Activated CD4-positive, alpha-beta memory T cell treated with anti-CD3 and anti-CD28 coated beads, Interleukin-2, amount 10 ng/mL, durations not matched to agents 7 days and 5 days (primary cell): ENCODE results near the gene IGF2R. TPM values are rescaled to one million over a fixed set of nuclear protein-coding genes. Genes with fewer than 3 reads are reported as not detected.
"Not testable (repeated sequence)": the region's sequence is repeated elsewhere in the genome, so short reads cannot be mapped to it uniquely, and the experiment has no call there.

ENCODE experiments used
- CTCF ChIA-PET: fragments of 350-600 bp; sonication (Branson Sonifier 250); formaldehyde crosslinking; loops from one replicate; lab custom pipeline; 2021; ENCODE audit warnings: antibody characterized with exemption, inconsistent platforms; lab: Charles Lee
- POLR2A ChIA-PET: fragments of 350-600 bp; sonication (Branson Sonifier 250); formaldehyde crosslinking; loops from one replicate; lab custom pipeline; 2021; ENCODE audit warnings: antibody characterized with exemption; lab: Charles Lee
- DNase-seq: peaks from one replicate; pipeline ENCODE4 v3.0.0-alpha.2; 2020
- H3K27ac Mint-ChIP-seq: one replicate; pipeline ENCODE4 v1.8.0; 2021; ENCODE audit warnings: mild to moderate bottlenecking, mixed read lengths
- H3K27me3 Mint-ChIP-seq: one replicate; pipeline ENCODE4 v1.8.0; 2021; ENCODE audit warnings: mixed read lengths
- H3K36me3 Mint-ChIP-seq: one replicate; pipeline ENCODE4 v1.8.0; 2021; ENCODE audit warnings: low read depth, mixed read lengths
- H3K4me1 Mint-ChIP-seq: one replicate; pipeline ENCODE4 v1.8.0; 2021; ENCODE audit warnings: mixed read lengths
- H3K4me3 Mint-ChIP-seq: one replicate; pipeline ENCODE4 v1.8.0; 2021; ENCODE audit warnings: mild to moderate bottlenecking, mixed read lengths
- H3K9me3 Mint-ChIP-seq: one replicate; pipeline ENCODE4 v1.8.0; 2021; ENCODE audit warnings: mixed read lengths
- total RNA-seq, 2 experiments: library from RNA; stranded (reverse); gene quantifications; one replicate each; pipeline ENCODE4 v1.2.3, GENCODE V29; 2021

IGF2R gene, protein sequence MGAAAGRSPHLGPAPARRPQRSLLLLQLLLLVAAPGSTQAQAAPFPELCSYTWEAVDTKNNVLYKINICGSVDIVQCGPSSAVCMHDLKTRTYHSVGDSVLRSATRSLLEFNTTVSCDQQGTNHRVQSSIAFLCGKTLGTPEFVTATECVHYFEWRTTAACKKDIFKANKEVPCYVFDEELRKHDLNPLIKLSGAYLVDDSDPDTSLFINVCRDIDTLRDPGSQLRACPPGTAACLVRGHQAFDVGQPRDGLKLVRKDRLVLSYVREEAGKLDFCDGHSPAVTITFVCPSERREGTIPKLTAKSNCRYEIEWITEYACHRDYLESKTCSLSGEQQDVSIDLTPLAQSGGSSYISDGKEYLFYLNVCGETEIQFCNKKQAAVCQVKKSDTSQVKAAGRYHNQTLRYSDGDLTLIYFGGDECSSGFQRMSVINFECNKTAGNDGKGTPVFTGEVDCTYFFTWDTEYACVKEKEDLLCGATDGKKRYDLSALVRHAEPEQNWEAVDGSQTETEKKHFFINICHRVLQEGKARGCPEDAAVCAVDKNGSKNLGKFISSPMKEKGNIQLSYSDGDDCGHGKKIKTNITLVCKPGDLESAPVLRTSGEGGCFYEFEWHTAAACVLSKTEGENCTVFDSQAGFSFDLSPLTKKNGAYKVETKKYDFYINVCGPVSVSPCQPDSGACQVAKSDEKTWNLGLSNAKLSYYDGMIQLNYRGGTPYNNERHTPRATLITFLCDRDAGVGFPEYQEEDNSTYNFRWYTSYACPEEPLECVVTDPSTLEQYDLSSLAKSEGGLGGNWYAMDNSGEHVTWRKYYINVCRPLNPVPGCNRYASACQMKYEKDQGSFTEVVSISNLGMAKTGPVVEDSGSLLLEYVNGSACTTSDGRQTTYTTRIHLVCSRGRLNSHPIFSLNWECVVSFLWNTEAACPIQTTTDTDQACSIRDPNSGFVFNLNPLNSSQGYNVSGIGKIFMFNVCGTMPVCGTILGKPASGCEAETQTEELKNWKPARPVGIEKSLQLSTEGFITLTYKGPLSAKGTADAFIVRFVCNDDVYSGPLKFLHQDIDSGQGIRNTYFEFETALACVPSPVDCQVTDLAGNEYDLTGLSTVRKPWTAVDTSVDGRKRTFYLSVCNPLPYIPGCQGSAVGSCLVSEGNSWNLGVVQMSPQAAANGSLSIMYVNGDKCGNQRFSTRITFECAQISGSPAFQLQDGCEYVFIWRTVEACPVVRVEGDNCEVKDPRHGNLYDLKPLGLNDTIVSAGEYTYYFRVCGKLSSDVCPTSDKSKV (N-terminal part only)
- 10 to 100 TPM; 66.9 to 70.9 TPM for total RNA-seq

DNA sequence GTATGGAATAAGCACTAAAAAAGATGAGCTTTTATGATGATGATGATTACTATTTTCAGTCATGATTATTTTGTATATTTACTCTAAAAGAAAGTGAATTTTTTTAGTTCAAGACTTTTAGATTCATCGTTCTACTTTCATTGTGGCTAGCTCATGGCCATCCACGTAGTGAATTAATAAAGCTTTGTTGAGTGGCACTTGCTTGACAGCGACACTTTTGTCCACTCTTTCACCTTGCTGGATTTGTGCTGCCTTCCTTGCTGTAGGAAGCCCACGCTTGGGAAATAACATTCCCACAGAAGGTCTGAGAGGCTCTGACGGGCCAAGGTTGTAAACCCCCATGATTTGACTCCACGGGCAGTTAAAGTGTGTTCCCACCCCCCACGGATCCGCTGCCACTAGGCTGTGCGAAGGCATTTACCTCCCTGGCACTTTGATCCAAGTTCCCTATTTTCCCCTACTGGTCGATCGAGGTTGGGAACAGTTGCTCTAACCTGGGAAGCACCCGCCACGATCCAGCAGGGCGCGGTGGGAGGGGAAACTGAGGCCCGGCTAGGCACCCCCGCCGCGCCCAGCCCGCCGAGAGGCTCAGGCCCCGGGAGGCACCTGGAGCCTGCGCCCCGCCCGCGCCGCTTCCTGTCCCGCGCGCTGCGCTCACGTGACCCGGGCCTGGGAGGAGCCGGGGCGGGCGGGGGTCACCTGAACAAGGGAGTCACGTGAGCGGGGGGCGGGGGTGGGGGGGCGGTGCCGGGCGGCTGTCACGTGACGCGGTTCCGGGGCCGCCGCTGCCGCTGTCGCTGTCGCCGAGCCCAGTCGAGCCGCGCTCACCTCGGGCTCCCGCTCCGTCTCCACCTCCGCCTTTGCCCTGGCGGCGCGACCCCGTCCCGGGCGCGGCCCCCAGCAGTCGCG is at the start of gene IGF2R:
Gene IGF2R (plus strand): TSS at position 788 of the 909 bp plus-strand sequence. CDS start 165 bp downstream, outside the sequence.
- CTCF ChIA-PET = interaction anchor here (0.7 to 1.5 kb wide), 2 partner anchors 13 kb away, joined by 3 to 6 read pairs; no protein-coding TSS in a partner anchor
- Mint-ChIP-seq H3K36me3 (peaks cover 14% of the 10 kb centered on the region), H3K4me1 (peaks cover 43% of the 10 kb centered on the region), H3K27ac (peak within 1 kb of the TSS; percentile 83), H3K9me3 (no peaks in the 10 kb centered on the region), H3K27me3 (peaks cover 4% of the 10 kb centered on the region), H3K4me3 (peak within 1 kb of the TSS; percentile 90)
- DNase-seq = peak; percentile 95
- POLR2A ChIA-PET = interaction anchor here (0.6 to 6.1 kb wide), 19 partner anchors 10 to 273 kb away, joined by 3 to 89 read pairs (median 3); partner anchors contain the start of genes ACAT2, MRPL18 and TCP1

DNA sequence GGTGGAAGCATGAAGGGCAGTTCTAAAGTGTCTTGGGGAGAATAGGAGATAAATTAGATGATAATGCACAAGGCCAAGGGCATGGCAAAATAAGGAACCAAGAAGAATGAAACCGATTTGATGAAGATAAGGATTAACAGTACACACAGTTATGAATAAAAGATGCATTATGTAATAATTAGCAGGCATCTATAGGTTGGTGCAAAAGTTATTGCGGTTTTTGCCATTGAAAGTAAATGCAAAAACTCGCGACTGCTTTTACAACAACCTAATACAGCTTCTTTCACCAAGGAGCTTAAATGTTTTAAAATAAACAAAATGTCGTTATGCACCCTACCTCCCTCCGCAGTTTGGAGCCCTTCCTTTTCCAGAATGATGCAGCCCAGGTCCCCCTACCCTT is 49.1 kb upstream of the IGF2R start:
- Mint-ChIP-seq H3K27ac (no peak overlapping the region), H3K27me3 (peaks cover 15% of the 10 kb centered on the region), H3K4me1 (no peaks in the 10 kb centered on the region), H3K9me3 (peaks cover 4% of the 10 kb centered on the region), H3K36me3 (no peaks in the 10 kb centered on the region), H3K4me3 (no peak overlapping the region)
- POLR2A ChIA-PET = no interaction called here
- no peak for DNase-seq
- CTCF ChIA-PET = no interaction called here

GRCh38 chr6:159924150-159924549 is 44.7 kb upstream of the IGF2R start:
- H3K9me3 Mint-ChIP-seq, DNase-seq, CTCF ChIA-PET, H3K4me3 Mint-ChIP-seq, H3K36me3 Mint-ChIP-seq, H3K4me1 Mint-ChIP-seq, POLR2A ChIA-PET, H3K27ac Mint-ChIP-seq: not testable (repeated sequence)
- peaks cover 19% of the 10 kb centered on the region for H3K27me3 Mint-ChIP-seq

GRCh38 chr6:159926542-159927203 is 42.2 kb upstream of the IGF2R start:
- DNase-seq = no peak
- no peak overlapping the region for H3K4me3 Mint-ChIP-seq
- peaks cover 4% of the 10 kb centered on the region for H3K9me3 Mint-ChIP-seq
- POLR2A ChIA-PET = no interaction called here
- peaks cover 23% of the 10 kb centered on the region for H3K4me1 Mint-ChIP-seq
- H3K36me3 Mint-ChIP-seq = no peaks in the 10 kb centered on the region
- H3K27me3 Mint-ChIP-seq = peaks cover 13% of the 10 kb centered on the region
- CTCF ChIA-PET = no interaction called here
- no peak overlapping the region for H3K27ac Mint-ChIP-seq

- Mint-ChIP-seq H3K4me1 (peaks cover 29% of the 10 kb centered on the region), H3K4me3 (no peak overlapping the region), H3K27me3 (peaks cover 6% of the 10 kb centered on the region), H3K9me3 (no peaks in the 10 kb centered on the region), H3K27ac (peak overlapping the region; percentile 17), H3K36me3 (no peaks in the 10 kb centered on the region)
- POLR2A ChIA-PET = interaction anchor here (1.2 to 1.4 kb wide), 2 partner anchors 29 to 52 kb away, joined by 3 read pairs; no protein-coding TSS in a partner anchor
- DNase-seq = peak; percentile 21
- CTCF ChIA-PET = interaction anchor here (1.0 kb wide), 1 partner anchor 9 kb away, joined by 3 read pairs; no protein-coding TSS in a partner anchor
Observed at GRCh38 chr6:159929819-159930218, 39.1 kb upstream of the IGF2R start.

GRCh38 chr6:159931112-159931511 is 37.8 kb upstream of the IGF2R start:
- Mint-ChIP-seq H3K4me3 (peak overlapping the region; percentile 23), H3K9me3 (no peaks in the 10 kb centered on the region), H3K27me3 (peaks cover 1% of the 10 kb centered on the region), H3K27ac (peak overlapping the region; percentile 7), H3K4me1 (peaks cover 29% of the 10 kb centered on the region), H3K36me3 (no peaks in the 10 kb centered on the region)
- CTCF ChIA-PET = no interaction called here
- POLR2A ChIA-PET = interaction anchor here (1.2 to 1.5 kb wide), 4 partner anchors 28 to 205 kb away, joined by 3 to 5 read pairs (median 3); no protein-coding TSS in a partner anchor
- peak; percentile 31 for DNase-seq

DNA sequence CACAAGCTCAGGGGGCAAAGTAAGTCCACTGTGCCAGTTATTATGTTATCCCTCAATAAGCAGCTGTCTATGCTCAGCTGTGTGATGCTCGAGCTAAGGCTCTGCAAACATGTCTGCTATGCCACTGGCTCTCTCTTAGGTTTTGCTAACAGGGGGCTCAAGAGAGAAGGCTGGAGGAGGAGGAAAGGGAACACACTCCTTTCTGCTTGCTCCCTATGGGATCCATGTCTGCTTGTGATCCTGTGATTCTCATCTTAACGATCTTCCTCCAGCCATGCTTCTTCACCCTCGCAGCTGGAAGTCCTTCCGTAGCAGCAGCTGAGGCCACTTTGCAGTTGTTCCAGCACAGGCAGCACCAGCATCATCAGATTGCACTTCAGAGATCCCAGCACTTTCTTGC is 37.0 kb upstream of the IGF2R start:
- POLR2A ChIA-PET = interaction anchor here (0.6 to 1.7 kb wide), 5 partner anchors 36 to 298 kb away, joined by 3 to 6 read pairs (median 3); partner anchors contain the start of genes MRPL18 and TCP1
- H3K27me3 Mint-ChIP-seq = peaks cover 6% of the 10 kb centered on the region
- CTCF ChIA-PET = no interaction called here

GRCh38 chr6:159933077-159933476 is 35.8 kb upstream of the IGF2R start:
- no peak overlapping the region for H3K4me3 Mint-ChIP-seq
- CTCF ChIA-PET = no interaction called here

More for the DNA sequence above, 37.0 kb upstream of the IGF2R start:
- no peaks in the 10 kb centered on the region for H3K9me3 Mint-ChIP-seq
- H3K4me3 Mint-ChIP-seq = no peak overlapping the region
- DNase-seq = no peak
- H3K27ac Mint-ChIP-seq = no peak overlapping the region
- H3K4me1 Mint-ChIP-seq = peaks cover 29% of the 10 kb centered on the region
- H3K36me3 Mint-ChIP-seq = no peaks in the 10 kb centered on the region

DNA sequence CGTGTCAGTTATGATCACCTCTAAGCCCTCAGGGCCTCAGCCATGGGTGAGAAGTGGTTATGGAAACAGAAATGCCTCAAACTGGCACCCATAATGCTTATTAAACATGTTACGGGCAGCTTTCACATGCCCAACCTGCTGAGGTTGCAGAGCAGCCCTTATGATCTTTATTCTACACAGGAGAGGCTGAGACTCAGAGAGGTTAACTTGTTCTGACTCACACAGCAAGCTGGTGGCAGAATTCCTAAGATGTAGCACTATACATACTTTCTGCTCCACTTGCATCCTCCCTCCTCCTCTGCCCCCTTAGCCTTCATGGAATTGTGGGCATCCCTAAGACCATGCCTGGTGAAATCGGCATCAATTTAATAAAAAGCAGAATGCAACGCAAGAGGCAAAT is 34.7 kb upstream of the IGF2R start:
- CTCF ChIA-PET = no interaction called here
- H3K36me3 Mint-ChIP-seq = no peaks in the 10 kb centered on the region

More at GRCh38 chr6:159933077-159933476, 35.8 kb upstream of the IGF2R start:
- no peak for DNase-seq
- Mint-ChIP-seq H3K27ac (no peak overlapping the region), H3K4me1 (peaks cover 29% of the 10 kb centered on the region), H3K36me3 (no peaks in the 10 kb centered on the region), H3K27me3 (peaks cover 7% of the 10 kb centered on the region), H3K9me3 (no peaks in the 10 kb centered on the region)
- POLR2A ChIA-PET = interaction anchor here (1.5 to 1.7 kb wide), 2 partner anchors 143 to 206 kb away, joined by 3 to 6 read pairs; partner anchors contain the start of genes MRPL18, TCP1 and WTAP

GRCh38 chr6:159935065-159935464 is 33.8 kb upstream of the IGF2R start:
- H3K9me3 Mint-ChIP-seq = no peaks in the 10 kb centered on the region
- no peaks in the 10 kb centered on the region for H3K36me3 Mint-ChIP-seq
- DNase-seq = no peak
- peaks cover 20% of the 10 kb centered on the region for H3K4me1 Mint-ChIP-seq
- no peak overlapping the region for H3K4me3 Mint-ChIP-seq
- H3K27ac Mint-ChIP-seq = no peak overlapping the region
- CTCF ChIA-PET = no interaction called here
- POLR2A ChIA-PET = no interaction called here
- H3K27me3 Mint-ChIP-seq = peaks cover 11% of the 10 kb centered on the region

More for the DNA sequence above, 34.7 kb upstream of the IGF2R start:
- no peak overlapping the region for H3K4me3 Mint-ChIP-seq
- DNase-seq = no peak
- H3K27me3 Mint-ChIP-seq = peaks cover 11% of the 10 kb centered on the region
- no peaks in the 10 kb centered on the region for H3K9me3 Mint-ChIP-seq
- H3K27ac Mint-ChIP-seq = no peak overlapping the region
- H3K4me1 Mint-ChIP-seq = peaks cover 29% of the 10 kb centered on the region
- POLR2A ChIA-PET = no interaction called here

DNA sequence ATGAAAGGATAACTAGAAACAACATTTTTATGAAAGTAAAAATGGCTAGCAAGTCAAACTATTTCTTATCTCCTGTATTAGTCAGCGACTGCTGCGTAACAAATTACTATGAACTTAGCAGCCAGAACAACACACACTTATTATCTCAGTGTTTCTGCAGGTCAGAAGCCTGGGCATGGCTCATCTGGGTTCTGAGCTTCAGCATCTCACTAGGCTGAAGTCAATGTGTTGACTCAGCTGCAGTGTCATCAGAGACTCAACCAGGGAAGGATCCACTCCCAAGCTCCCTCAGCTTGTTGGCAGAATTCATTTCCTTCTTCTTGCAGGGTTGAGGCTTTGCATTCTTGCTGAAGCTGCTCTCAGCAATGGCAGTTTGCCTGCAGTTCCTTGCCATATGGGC is 33.2 kb upstream of the IGF2R start:
- Mint-ChIP-seq H3K4me3 (no peak overlapping the region), H3K27me3 (peaks cover 11% of the 10 kb centered on the region), H3K9me3 (no peaks in the 10 kb centered on the region), H3K27ac (no peak overlapping the region), H3K4me1 (peaks cover 14% of the 10 kb centered on the region), H3K36me3 (no peaks in the 10 kb centered on the region)
- CTCF ChIA-PET = no interaction called here
- no peak for DNase-seq
- POLR2A ChIA-PET = no interaction called here
